ENCODE measurements around the gene BCOR.
A peak's percentile ranks its signal among the peaks of the same experiment; 100 is the strongest.

BCOR gene

DNA sequence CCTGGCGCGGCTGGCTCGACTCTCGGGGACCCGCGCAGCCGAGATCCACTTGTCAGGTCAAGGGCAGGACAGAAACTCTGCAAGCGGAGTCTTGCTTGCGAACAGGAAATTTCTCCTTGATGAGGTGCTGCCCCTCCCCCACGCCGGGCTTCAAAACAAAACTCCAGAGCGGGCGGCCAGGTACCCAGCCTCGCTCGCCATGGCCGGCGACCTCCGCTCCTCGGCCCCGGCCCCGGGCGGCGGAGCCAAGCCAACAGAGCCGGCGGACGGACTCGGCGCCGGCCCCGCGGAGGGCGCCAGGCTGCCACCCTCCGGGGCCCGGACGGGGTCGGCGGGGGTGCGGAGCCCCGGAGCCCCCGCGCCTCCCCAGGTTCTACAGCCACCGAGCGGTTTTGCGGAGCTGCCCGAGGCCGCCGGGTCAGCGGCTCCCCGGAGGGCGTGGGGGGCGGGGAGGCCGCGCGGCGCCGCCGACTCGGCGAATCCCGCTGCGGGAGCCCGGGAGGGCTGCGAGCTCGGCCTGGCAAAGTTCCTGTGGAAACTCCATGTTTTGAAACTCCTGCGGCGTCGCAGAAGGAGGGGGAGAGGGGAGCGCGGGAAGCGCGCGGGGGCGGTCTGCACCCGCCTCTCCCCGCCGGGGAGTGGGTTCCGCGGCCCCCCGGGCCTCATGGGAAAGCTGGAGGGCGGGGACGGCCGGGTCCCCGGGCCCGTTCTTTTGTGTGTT, 11.7 kb upstream of the BCOR start:
- Histone ChIP-seq H2AFZ (ENCODE audit: low read depth, low read length) (peak overlapping the region; percentile 56), H3K9ac (ENCODE audit: low read depth, low read length) (peak overlapping the region; percentile 95), H3K4me2 (ENCODE audit: insufficient read depth, low read length) (peak overlapping the region; percentile 76), H3K36me3 (ENCODE audit: insufficient read depth, low read length) (no peaks in the 10 kb centered on the region; the same call in 1 of the 2 replicates), H3K27ac (ENCODE audit: low read length) (peak overlapping the region; percentile 86), H3K4me3 (ENCODE audit: low read depth in 1 of 2, low read length in 2 of 2) (peak overlapping the region; percentile 33 to 57; a peak in 3 of 4 replicates), H4K20me1 (ENCODE audit: insufficient read depth, low read length) (no peaks in the 10 kb centered on the region; the same call in 1 of the 2 replicates), H3K27me3 (ENCODE audit: insufficient read depth, low read length, poor library complexity) (no peaks in the 10 kb centered on the region), H3K4me1 (ENCODE audit: insufficient read depth, low read length) (peaks cover 34% of the 10 kb centered on the region), H3K79me2 (ENCODE audit: insufficient read depth, low read length) (peaks cover 52% of the 10 kb centered on the region), H3K9me3 (ENCODE audit: insufficient read depth, low read length, severe bottlenecking) (no peaks in the 10 kb centered on the region)
- TF ChIP-seq, protein P1, sequence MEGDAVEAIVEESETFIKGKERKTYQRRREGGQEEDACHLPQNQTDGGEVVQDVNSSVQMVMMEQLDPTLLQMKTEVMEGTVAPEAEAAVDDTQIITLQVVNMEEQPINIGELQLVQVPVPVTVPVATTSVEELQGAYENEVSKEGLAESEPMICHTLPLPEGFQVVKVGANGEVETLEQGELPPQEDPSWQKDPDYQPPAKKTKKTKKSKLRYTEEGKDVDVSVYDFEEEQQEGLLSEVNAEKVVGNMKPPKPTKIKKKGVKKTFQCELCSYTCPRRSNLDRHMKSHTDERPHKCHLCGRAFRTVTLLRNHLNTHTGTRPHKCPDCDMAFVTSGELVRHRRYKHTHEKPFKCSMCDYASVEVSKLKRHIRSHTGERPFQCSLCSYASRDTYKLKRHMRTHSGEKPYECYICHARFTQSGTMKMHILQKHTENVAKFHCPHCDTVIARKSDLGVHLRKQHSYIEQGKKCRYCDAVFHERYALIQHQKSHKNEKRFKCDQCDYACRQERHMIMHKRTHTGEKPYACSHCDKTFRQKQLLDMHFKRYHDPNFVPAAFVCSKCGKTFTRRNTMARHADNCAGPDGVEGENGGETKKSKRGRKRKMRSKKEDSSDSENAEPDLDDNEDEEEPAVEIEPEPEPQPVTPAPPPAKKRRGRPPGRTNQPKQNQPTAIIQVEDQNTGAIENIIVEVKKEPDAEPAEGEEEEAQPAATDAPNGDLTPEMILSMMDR (IDR thresholded peaks at IDR 0.05; ENCODE audit: borderline replicate concordance, extremely low read depth, low read length, poor library complexity, severe bottlenecking): no peak
- no peak for TF ChIP-seq EZH2 (IDR thresholded peaks at IDR 0.05; ENCODE audit: borderline replicate concordance, low read depth, low read length, severe bottlenecking)
- DNase-seq: peak; percentile 68
- ATAC-seq (ENCODE audit: insufficient read depth, low read depth): peak; percentile 17

- Histone ChIP-seq H3K36me3 (ENCODE audit: insufficient read depth, low read length) (no peaks in the 10 kb centered on the region; the same call in 1 of the 2 replicates), H3K27ac (ENCODE audit: low read length) (peak overlapping the region; percentile 86), H3K4me2 (ENCODE audit: insufficient read depth, low read length) (peak overlapping the region; percentile 76), H3K9ac (ENCODE audit: low read depth, low read length) (peak overlapping the region; percentile 95), H3K4me3 (ENCODE audit: low read depth in 1 of 2, low read length in 2 of 2) (peak overlapping the region; percentile 33 to 57; a peak in 3 of 4 replicates), H4K20me1 (ENCODE audit: insufficient read depth, low read length) (peaks cover 1% of the 10 kb centered on the region), H3K9me3 (ENCODE audit: insufficient read depth, low read length, severe bottlenecking) (no peaks in the 10 kb centered on the region), H3K4me1 (ENCODE audit: insufficient read depth, low read length) (peaks cover 35% of the 10 kb centered on the region), H3K27me3 (ENCODE audit: insufficient read depth, low read length, poor library complexity) (no peaks in the 10 kb centered on the region), H2AFZ (ENCODE audit: low read depth, low read length) (peak overlapping the region; percentile 56), H3K79me2 (ENCODE audit: insufficient read depth, low read length) (peaks cover 54% of the 10 kb centered on the region)
- DNase-seq: peak; percentile 74
- ATAC-seq (ENCODE audit: insufficient read depth, low read depth): peak; percentile 57
- TF ChIP-seq, protein P1 (IDR thresholded peaks at IDR 0.05; ENCODE audit: borderline replicate concordance, extremely low read depth, low read length, poor library complexity, severe bottlenecking): no peak
Observed at GRCh38 chrX:40108959-40109287, 11.2 kb upstream of the BCOR start.

DNA sequence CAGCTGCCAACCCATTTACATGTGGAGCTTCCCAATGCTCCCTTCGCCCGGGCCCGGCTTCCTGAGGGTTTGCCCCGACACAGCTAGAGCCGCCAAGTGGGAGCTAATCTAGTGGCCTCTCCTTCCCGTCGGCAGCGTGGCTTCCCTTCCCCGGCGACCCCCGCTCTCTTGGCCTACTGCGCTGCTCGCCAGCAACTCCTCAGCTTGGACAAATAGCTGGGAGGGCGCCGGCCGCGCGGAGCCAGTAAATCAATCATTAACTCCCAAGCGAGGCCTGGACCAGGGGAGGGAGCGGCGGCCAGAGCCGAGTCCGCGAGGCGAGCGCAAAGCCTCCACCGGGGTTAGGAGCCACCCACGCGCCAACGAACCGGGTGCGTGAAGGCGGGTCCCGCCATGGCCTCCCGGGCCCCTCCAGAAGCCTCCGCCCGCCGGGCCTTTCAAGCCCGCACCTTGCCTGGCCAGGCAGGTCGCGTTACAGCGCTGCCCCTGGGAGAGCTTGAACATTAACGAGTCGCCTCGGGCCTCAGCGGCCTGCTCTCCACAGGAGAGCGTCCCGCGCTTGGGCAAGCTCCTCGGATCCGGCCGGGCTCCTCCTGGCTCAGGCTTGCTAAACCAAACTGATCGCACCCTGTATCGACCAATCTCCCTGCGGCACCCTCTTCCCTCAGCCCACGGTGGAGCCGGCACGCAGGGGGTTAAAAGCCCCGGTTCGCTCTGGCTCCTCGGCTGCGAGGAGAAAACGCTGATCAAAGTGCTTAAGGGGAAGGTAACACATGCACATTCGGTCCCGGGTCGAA, 10.6 kb upstream of the BCOR start:
- ATAC-seq (ENCODE audit: insufficient read depth, low read depth) (peak; percentile 20), DNase-seq (no peak)
- peak overlapping the region; percentile 95 for H3K9ac ChIP-seq (ENCODE audit: low read depth, low read length)
- no peaks in the 10 kb centered on the region for H3K9me3 ChIP-seq (ENCODE audit: insufficient read depth, low read length, severe bottlenecking)
- H3K79me2 ChIP-seq (ENCODE audit: insufficient read depth, low read length): peaks cover 58% of the 10 kb centered on the region
- TF ChIP-seq, protein P1 (IDR thresholded peaks at IDR 0.05; ENCODE audit: borderline replicate concordance, extremely low read depth, low read length, poor library complexity, severe bottlenecking): no peak
- TF ChIP-seq EZH2 (IDR thresholded peaks at IDR 0.05; ENCODE audit: borderline replicate concordance, low read depth, low read length, severe bottlenecking): no peak
- H3K36me3 ChIP-seq (ENCODE audit: insufficient read depth, low read length): no peaks in the 10 kb centered on the region; the same call in 1 of the 2 replicates
- H3K4me1 ChIP-seq (ENCODE audit: insufficient read depth, low read length): peaks cover 35% of the 10 kb centered on the region
- peaks cover 4% of the 10 kb centered on the region for H4K20me1 ChIP-seq (ENCODE audit: insufficient read depth, low read length)
- H3K4me2 ChIP-seq (ENCODE audit: insufficient read depth, low read length): peak overlapping the region; percentile 76
- no peaks in the 10 kb centered on the region for H3K27me3 ChIP-seq (ENCODE audit: insufficient read depth, low read length, poor library complexity)
- H3K4me3 ChIP-seq (ENCODE audit: low read depth in 1 of 2, low read length in 2 of 2): peak overlapping the region; percentile 33 to 57; a peak in 3 of 4 replicates
- H3K27ac ChIP-seq (ENCODE audit: low read length): peak overlapping the region; percentile 86
- H2AFZ ChIP-seq (ENCODE audit: low read depth, low read length): no peak overlapping the region; the same call in 1 of the 2 replicates

All from DND-41 (cell line).